ENCODE measurements around the gene C17orf100. TPM values are rescaled to one million over a fixed set of nuclear protein-coding genes. Genes with fewer than 3 reads are reported as not detected.

The C17orf100 gene
- total and polyA plus RNA-seq, 2 of the 13 experiments (the other 11 are each of a cell fraction or from before 2014, with no cell fraction given), result 3.6 to 8.7 TPM

GRCh38 chr17:6660101-6660500, 8.5 kb downstream of the C17orf100 start:
- 89% methylated on average over 9 of the region's 9 CpGs for WGBS (ENCODE audit: low lambda C conversion rate)
- Histone ChIP-seq H3K79me2 (ENCODE audit: insufficient read depth, low read length) (no peaks in the 10 kb centered on the region), H3K27ac (ENCODE audit: extremely low read length, insufficient read depth, low read length) (no peak overlapping the region), H3K4me1 (ENCODE audit: insufficient read depth, low read length) (peaks cover 3% of the 10 kb centered on the region; the same call in 1 of the 2 replicates), H3K9me3 (ENCODE audit: low read length) (no peaks in the 10 kb centered on the region), H3K36me3 (replicated peaks in 1 of 2; ENCODE audit: control insufficient read depth in 1 of 2, insufficient read depth in 2 of 2, low read length in 2 of 2) (no peaks in the 10 kb centered on the region), H3K4me2 (ENCODE audit: low read depth, low read length) (no peak overlapping the region), H3K9ac (ENCODE audit: insufficient read depth, low read depth, low read length) (no peak overlapping the region), H3K27me3 (ENCODE audit: control insufficient read depth in 1 of 2, insufficient read depth in 2 of 2, low read length in 2 of 2) (no peaks in the 10 kb centered on the region), H2AFZ (ENCODE audit: low read length) (no peak overlapping the region), H3K4me3 (replicated peaks in 1 of 3; ENCODE audit: insufficient read depth in 1 of 3, low read depth in 2 of 3, low read length in 3 of 3) (no peak overlapping the region), H4K20me1 (ENCODE audit: insufficient read depth, low read length) (0 out of 2 replicates have a peak, but pooled peaks cover under 1% of the 10 kb centered on the region)
- FAIRE-seq, result no peak
- ATAC-seq, result no peak
- in situ Hi-C loops (cut with HindIII; ENCODE audit: extremely low pct_ligation_motif_present, low pct_unique_long_range_greater_than_20kb), result loop anchor here (10.0 kb wide), 2 partner anchors 175 to 355 kb away; partner anchors contain the start of genes RNASEK and TEKT1
- ChIA-PET POLR2A (no interaction called here), CTCF (ENCODE audit: low intra/inter-chr PET ratio, low total read pairs) (no interaction called here)
- intact Hi-C loops (cut with micrococcal nuclease; ENCODE audit: unreplicated experiment), result loop anchor here (5.0 kb wide), 1 partner anchor 347 kb away; no protein-coding TSS in a partner anchor
- DNase-seq (ENCODE audit: low spot score), result no peak
- BruUV-seq (replicated peaks), result no TSS peak
- TF ChIP-seq LCORL (IDR thresholded peaks at IDR 0.05) (no peak), LCORL (CRISPR knock-in tag; IDR thresholded peaks at IDR 0.05) (no peak), SRY (CRISPR knock-in tag; IDR thresholded peaks at IDR 0.05) (no peak), HNRNPLL (IDR thresholded peaks at IDR 0.05; ENCODE audit: low read depth, low read length, poor library complexity, severe bottlenecking) (no peak), MBD4 (IDR thresholded peaks at IDR 0.05; ENCODE audit: borderline replicate concordance, low read length) (no peak), LBX2 (CRISPR knock-in tag; IDR thresholded peaks at IDR 0.05; ENCODE audit: borderline replicate concordance) (no peak), ZNF713 (CRISPR knock-in tag; IDR thresholded peaks at IDR 0.05) (no peak), ZMYM4 (CRISPR knock-in tag; IDR thresholded peaks at IDR 0.05) (no peak), DMTF1 (CRISPR knock-in tag; IDR thresholded peaks at IDR 0.05) (no peak), RFX3 (CRISPR knock-in tag; IDR thresholded peaks at IDR 0.05) (no peak), CEBPB (IDR thresholded peaks at IDR 0.05; ENCODE audit: borderline replicate concordance, low read depth, low read length) (no peak), EHMT2 (IDR thresholded peaks at IDR 0.05; ENCODE audit: borderline replicate concordance, low read depth, low read length) (no peak), ZNF775 (CRISPR knock-in tag; IDR thresholded peaks at IDR 0.05; ENCODE audit: borderline replicate concordance) (no peak), BCLAF1 (IDR thresholded peaks at IDR 0.05) (no peak), MAFK (conservative IDR thresholded peaks at IDR 0.05 in 1 of 2, IDR thresholded peaks at IDR 0.05 in 1 of 2; ENCODE audit: low read length in 2 of 2) (no peak), ZNF414 (CRISPR knock-in tag; IDR thresholded peaks at IDR 0.05) (no peak), NKX3-1 (CRISPR knock-in tag; IDR thresholded peaks at IDR 0.05) (no peak)
